NCI-H2227 (cell line): ENCODE data around the gene TDRD12.

ENCODE experiments used
- DNase-seq: peaks from one replicate; lab custom pipeline; 2025; ENCODE audit not compliant: unreplicated experiment; lab: John Stamatoyannopoulos, UW

The TDRD12 gene

DNA sequence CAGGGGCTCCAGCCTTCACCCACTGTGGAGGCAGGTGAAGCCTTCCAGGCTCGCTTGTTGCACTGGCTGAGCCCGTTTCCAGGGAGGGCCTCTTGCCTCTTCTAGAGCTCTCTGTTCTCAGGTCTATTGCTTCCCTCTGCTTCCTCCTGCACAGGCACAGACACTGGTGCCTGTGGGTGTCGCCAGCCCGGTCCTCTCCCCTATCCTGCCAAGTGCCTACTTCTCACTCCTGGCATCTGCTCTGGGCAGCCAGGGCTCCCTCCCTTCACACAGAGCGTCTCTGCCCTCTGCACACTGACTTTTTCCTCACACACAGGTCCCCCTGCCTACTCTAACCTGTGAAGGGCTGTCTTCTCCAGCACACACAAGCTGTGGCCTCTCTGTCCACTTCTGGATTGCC lies 89.7 kb downstream of the TDRD12 start:
- DNase-seq, result no peak

DNA sequence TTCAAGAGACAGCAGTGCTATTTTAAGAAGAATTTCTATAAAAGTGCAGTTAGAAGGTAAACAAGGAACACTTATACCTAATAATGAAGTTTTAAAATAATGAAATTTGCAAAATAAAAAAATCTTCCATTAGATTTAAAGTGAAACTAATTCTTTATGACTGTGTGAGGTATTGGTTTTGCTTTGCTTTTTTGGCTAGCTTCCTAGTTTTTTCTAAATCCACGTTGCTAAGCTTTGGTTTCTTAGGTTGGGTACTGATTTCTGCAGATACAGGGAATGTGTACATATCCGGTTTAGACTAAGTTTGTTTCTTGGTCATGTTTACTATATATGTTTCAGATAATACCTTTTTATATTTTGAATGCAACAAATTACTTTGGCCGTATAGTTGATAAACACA lies 90.2 kb downstream of the TDRD12 start:
- DNase-seq, result no peak

DNA sequence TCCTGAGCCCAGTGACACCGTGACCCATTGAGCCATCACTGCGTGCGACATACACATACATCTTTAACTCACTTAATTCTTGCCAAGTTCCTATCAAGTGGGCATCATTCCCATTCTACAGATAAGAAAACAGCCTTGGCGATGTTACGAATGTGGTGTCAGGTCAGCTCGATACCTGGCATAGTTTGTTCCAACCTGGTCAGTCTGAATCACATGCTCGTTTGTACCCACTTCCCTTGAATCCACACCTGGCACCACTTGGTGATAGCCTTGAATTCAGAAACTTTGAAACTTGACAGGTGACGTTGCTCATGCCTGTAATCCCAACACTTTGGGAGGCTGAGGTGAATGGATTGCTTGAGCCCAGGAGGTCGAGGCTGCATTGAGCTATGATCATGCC lies 90.9 kb downstream of the TDRD12 start:
- no peak for DNase-seq

DNA sequence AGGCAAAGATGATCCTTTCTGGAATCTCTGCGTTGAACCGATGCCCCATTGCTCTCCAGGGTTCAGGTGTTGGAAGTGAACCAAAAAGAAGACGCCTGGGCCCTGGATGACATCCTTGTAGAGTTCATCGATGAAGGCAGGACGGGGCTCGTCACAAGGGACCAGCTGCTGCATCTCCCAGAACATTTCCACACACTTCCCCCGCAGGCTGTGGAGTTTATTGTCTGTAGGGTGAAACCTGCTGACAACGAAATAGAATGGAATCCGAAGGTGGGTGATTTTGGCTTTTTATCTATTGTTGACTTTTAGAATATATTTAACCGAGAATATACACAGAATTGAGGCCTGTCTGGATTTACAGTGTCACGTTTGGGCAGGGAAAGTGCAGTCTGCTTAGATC lies 91.6 kb downstream of the TDRD12 start:
- DNase-seq, result no peak

DNA sequence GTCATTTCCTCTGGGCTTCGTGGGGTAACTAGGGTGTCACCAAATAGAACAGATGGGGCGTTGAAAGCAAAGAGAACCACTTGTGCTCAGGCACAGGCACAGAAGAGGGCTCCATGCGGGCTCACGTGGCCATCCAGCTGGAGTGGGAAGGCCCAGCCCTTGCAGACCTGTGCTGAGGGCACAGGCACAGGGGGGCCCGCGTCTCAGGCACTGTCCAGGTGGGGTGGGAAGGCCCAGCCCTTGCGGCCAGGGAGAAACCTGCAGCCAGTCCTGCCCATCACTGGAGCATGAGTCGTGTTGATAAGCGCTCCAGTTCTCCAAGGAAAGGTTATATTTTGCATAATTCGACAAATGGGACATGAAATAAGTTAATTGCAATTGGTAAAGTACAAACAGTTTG lies 92.5 kb downstream of the TDRD12 start:
- DNase-seq, result no peak

DNA sequence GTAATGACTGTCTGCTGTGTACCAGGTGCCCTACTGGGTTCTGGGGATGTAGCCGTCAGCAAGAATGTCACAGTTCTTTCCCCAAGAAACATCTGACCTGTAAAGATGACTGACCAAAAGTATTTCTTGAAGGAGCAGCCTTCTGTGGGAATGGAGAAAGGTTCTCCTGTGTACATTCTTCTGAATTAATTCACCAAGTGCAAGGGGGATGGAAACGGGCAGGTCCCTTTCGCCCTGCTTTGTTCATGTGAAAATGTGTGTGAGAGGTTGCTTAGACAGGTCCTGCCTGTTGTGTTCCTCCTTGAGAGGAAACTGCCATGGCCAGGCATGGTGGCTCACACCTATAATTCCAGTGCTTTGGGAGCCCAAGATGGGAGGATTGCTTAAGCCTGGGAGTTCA lies 93.0 kb downstream of the TDRD12 start:
- DNase-seq, result no peak

DNA sequence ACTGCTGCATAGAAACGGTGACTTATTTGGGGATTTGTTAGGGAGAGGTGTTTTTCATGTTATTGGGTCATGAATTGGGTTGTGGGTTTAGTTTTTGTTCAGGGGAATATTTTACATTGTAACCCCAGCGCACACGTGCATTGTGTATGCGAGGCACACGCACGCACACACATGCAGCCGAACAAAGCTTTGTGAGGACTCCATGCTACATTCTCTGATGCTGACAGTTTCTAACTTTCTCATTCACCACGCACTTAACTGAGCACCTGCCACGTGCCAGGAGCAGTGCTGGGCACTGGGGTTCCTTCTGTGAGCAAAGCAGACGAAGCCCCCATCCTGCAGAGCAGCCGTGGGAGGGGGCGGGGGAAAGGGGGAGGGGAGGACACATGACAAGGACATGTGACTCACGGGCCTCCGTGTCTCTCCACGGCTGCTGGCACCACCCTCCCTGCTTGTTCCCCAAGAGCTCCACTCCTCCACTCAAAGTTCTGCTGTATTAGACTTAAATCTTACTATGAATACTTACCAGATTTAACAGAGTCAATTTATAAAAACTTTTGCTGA lies 94.4 kb downstream of the TDRD12 start:
- DNase-seq, result peak; percentile 78

DNA sequence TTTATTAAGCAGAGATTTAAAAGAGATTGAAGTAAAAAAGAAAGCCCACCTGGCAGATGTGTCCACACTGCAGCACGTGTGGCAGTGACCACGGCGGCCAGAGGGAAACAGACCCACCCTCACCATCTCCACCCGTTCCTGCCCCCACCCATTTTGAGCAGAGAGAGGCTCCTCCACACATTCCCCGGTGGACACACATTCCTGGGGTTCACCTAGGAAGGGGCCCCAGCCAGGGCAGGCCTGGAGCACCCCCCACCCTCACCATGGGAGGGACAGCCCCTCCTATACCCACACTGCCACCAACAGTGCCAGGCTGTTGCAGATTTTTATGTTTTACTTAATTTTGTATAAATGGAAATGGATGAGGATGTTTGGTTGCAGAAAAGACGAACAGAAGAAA lies 95.1 kb downstream of the TDRD12 start:
- DNase-seq, result no peak

DNA sequence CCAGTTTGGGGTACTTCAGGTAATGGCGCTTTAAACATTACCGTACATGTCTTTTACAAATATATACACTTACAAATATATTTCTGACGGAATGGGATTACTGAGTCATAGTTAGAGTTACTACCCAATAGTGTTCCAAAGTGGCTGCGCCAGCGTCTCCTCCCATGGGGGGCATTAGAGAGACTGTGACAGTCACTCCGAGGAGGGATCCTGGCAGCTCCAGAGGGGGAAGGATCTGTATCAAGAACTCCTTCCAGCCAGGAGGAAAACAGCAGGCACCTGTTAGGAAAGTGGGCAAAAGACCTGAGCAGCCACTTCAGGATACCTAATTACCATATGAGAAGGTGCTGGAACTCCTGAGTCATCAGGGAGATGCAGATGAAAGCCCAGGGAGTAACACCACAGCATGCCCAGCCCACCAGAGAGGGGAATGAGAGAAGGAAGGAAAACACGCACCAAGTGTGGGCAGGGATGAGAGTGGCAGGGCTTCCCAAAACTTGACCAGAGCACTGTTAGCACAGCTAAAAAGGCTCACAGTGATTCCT lies 97.1 kb downstream of the TDRD12 start:
- no peak for DNase-seq

DNA sequence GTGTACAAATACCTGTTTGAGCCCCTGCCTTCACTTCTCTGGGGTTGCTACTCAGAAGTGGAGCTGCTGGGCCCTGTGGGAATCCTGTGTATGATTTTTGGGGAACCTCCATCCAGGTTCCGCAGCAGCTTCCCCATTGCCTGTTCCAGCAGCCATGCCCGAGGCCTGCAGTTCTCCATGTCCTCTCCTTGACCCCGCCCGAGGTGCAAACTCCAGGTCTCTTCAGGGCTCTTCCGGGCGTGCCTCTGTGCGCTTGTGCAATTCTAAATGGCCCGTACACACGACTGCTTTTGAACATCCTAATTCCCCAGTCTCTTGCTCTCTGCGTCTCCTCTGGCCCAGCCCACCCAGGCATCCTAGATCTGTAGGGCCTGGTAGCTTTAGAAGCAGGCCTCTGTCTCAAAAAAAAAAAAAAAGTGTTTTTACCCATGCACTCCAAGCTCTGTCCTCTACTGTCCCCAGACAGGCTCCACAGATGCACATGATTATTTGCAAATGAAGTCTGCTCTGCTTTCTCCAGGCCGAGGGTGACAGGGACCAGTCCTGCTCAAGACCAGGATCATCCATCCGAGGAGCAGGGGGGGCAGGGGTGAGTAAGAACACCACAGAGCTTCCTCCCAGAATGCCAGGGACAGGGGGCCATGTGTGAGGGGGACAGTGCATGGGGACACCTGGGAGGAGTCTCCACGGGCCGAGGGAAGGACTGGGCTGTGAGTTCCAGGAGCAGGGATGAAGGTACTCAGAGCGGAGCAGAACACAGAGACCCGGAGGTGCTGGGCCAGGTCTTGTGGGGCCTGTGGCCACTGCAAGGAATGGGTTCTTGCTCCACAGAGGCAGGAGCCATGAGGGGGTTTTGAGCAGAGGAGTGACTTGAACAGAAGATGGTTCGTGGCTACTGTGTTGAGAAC lies 98.3 kb downstream of the TDRD12 start:
- no peak for DNase-seq

DNA sequence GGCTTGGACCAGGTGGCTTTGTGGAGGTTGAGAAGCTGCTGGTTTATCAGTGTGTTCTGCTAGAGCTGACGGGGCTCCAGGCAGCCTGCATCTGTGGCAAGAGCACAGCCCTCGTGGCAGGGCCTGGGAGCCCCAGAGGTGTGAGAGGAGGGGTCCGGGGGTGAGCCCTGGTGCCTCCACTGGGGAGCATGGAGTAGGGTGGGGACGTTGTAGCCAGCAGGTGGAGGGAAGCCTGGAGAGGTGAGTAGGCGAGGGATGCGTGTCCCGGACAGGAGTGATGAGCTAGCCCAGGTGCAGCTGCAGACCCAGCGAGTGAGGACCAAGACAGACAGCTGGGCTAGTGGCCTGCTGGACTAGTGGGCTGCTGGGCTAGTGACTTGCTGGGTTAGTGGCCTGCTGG lies 99.0 kb downstream of the TDRD12 start:
- no peak for DNase-seq

DNA sequence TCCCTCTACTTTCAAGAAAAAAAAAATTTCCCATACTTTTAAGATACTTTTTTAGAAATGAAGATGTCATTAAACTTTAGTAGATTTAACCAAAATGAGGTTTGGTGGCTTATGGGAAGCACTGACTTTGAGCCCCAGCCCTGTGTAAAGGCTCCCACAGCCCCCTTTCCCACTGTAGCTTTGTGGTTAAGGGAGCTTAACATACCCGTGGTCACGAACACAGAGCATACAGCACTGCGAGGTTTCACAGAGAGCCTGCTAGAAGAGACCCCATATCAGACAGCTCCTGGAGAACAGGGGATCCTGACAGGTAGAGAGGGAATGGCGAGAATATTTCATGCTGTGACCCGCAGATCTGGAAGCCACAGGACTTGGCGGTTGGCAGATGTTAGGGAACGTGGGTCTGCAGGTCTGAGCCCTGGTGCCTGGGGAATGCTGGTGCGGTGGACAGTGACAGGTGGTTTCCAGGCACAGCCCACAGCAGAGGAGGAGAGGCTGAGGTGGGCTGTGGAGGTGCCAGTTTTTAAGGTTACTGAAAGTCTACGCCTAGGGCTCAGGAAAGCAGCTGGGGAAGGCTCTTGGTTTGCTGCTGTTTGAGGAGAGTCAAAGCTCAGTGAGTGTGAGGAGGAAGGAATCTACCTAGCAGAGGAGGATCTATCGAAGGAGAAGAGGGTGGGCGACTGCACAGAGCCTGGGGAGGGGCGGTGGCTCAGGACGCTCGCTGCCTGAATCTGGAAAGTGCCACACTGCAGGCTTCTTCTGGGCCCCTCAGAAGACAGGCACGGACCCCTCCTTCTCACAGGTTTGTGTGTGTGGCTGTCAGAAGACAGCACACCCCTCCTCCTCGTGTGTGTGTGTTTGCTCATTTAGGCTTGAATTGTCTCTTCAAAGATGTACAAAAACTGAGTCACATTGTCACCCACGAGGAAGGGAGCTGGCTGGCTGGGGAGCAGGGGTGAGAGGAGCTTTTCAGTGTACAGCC lies 100.1 kb downstream of the TDRD12 start:
- DNase-seq, result no peak

DNA sequence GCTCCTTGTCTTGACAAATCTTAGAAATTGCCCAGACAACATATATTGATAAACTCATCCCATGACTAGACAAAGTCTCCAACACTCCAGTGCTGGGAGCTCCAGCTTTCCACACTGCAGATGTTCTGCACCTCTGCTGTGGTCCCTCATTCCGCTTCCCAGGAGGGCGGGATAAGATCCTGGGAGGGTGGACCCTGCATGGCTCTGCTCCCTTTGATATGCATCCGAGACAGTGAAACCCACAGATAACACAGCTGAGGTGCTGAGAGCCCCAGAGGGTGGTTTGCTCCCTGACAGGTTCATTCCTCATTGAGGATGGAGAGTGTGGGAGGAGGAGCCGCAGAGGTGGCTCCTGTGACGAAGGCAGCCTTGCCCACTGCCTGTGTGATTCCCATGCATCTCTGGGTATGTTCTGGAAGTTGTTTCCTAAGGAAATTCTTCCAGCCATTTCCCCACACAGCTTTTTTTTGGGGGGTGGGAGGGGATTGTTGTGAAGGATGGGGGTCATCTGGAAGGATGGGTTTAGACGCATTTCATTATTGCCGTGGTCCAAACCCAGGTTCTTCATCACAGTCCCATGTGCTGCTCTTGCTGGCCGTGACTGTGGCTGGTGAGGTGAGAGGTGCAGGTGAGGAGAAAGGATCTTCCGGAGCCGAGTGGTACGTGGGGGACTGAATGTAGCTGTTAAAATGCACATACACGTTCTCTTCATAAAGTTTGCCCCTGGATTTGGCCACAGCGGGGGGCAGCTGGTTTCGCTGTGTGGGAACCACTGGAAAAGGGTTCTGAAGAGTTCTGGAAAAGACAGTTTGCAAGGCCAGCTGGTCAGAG lies 103.6 kb downstream of the TDRD12 start:
- DNase-seq, result no peak

DNA sequence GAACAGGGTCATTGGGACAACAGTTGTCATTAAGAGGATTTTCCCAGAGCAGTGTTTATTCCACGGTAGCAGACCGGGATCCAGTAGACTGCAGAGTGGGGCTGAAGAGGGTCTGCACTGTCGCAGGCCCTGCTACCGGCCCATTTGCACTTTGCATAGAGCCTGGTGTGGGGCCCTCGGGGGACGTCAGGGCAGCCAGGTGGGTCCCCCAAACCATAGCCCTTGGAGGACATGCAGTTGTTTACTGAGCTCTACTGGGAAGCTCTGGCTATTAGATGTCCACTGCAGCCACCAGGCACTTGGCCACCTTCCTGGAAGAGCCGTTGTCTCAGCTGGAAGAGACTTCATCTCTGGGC lies 104.2 kb downstream of the TDRD12 start:
- no peak for DNase-seq

DNA sequence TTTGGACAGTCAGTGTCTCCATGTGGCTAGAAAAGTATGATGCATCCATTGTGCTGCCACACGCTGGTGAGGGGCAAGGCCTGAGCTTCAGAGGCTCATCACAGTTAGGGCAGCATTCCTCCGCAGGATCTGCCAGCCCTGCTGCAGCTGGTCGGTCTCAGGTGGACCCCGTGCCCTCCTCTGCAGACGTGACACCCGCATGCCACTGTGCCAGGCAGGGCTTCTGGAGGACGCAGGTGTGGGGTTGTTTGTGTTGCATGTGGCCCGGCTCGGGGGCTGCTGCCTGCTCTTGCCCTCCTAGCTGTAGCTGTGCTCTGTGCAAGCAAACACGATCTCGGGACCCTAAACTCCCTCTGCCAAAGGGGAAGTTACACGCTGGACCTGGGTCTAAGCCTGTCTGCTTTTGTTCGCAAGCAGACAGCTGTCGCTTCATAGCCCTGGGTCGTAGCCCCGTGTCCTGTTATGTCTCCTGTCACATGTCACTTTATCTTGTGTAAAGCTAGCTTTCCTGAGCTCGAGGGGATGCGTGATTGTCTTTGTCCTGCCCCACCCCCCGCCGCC lies 104.7 kb downstream of the TDRD12 start:
- DNase-seq, result no peak

DNA sequence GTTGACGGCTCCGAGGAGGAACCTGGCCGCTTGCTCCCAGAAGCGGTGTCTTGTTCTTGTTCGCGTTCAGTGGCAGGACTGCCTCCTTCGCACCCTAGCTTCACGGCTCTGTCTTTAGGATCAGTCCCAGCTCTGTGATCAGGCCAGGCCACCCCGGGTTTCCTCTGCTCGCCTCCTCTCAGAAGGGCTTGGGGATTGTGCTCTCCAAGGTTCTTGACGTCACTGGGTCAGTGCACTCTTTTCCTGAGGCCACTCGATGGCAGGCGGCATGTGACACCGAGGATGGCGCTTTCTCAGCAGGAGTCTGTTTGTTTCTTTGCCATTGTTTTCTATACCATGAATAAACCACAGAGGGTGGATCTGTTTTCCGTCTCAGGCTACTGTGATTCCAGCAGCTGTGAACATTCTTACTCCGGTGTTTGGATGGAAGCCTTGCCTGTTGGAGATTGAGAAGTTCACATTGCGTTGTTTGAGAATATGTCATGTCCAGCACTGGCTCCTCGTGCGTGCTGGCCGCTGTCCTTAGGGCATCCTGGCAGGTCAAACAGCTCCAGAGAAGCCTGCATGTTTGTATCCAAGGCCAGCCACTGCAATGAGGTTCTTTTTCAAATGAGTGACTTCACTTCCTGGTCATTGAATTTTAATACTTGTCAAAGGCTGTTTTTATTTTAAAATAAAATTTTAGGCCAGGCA lies 105.5 kb downstream of the TDRD12 start:
- no peak for DNase-seq

DNA sequence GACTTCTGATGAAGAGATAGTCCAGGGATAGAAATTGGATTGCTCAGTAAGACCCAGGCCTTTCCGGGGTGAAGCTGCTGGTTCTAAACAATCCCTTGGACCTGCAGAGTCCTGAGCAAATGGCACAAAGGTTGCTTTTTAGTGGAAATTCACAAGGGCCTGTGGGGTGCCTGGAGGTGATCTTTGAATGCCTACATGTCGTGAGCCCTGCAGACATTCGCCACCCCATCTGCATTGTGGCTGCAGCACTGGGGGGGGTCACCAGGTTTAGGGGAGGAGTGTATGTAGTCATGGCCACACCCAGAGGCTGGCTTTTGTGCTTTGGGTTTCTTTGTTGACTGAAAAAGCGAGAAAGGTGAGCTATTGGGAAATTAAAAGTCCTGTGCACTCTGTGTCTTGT lies 108.6 kb downstream of the TDRD12 start:
- DNase-seq, result no peak

DNA sequence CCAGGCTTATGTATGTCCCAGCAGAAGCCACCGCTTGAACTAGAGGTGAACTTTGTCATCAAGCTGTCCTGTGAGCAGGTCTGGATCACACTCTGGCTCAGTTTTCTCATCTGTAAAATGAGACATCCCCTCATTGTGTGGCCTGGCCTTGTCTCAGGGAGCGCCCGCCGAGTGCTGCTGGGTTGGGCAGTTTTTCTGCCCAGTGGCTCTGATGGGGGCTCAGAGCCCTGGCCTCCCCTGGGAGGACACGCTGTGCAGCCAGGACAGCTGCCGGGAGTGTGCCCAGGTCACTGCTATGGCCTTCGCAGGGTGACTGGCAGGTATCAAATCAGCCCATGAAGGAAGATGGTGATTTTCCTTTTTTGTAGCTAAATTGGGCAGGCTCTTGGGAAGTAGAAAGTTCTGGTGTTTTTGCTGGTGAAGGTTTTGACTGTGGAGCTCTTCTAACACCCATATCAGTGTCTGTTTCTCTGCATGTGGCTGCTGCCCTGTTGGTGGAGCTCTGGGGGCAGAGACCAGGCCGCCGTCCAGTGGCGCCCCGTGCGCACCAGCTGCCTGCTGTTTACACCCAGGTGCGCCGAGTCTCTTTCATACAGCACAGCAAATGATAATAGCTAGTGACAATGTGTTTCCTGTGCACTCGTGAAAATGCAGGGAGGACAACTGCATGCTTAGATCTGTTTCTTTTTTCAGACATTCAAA lies 109.2 kb downstream of the TDRD12 start:
- no peak for DNase-seq

DNA sequence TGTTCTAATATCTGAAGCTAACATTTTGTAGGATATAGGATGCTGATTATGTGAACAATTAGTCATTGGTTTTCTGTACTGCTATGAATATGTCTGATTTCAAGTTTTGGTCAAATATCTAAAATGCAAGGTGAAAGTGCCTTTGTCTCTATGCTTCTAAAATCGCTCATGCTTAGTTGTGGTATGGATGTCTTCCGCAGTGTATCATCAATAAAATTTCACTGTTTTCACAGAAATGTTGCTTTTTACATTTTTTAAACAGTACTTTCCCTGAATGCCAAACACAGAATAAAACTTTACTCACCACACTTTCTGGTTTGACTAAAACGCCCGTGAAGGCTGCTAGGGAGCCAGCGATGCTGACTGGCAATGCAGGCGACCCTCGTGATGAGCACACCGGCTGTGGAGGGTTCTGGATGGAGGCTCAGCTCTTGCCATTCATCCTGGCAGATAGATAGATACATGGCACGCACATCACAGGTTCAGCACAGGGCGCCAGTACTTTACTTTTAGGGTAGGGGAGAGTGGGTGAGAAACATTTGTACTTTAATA lies 109.9 kb downstream of the TDRD12 start:
- DNase-seq, result no peak
